GM18502 (cell line): Measurements from ENCODE around the gene NXN.
A peak's percentile ranks its signal among the peaks of the same experiment; 100 is the strongest.

ENCODE experiments used
- ATAC-seq: cut with Tn5 transposase; IDR thresholded peaks from one replicate; pipeline ENCODE4 v1.9.1; 2021; ENCODE audit warnings: mild to moderate bottlenecking; ENCODE audit not compliant: unreplicated experiment, poor library complexity

NXN gene

GRCh38 chr17:979539-980405 lies at the start of gene NXN:
NXN (minus strand) TSS chr17:979776.
- peak; percentile 72 for ATAC-seq

DNA sequence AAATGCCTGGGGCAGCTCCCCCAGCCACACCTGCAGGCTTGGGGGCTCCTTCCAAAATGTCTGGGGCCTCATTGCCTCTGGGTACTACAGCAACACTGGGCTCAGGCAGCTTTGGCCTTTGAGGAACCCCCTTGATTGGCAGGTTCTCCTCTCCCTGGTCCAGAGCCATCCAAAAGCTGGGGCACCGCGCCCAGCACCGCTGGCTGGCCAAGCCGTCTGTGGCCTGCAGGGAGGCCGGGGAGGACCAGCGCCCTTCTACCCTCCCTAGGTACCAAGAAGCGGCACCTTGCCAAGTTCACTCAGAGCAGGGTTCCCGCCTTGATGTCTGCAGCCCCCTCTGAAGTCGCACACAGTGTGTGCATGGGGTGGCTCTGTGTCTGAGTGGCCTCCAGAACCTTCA lies 47.5 kb upstream of the NXN start:
- ATAC-seq, result no peak

DNA sequence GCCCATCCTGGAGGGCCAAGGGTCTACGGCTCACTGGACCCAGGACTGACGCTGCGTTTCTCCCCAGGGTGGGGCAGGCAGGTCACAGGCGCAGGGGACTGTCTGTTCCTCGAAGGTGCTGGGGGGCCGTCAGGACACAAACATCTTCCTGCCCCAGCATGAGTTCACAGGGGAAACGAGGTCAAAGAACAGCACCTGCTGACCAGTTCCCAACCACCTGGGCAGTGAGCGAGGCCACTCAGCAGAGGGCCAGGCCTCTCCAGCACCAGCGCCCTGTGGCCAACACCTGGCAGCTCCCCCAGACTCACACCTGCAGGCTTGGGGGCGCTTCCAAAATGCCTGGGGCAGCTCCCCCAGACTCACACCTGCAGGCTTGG lies 47.0 kb upstream of the NXN start:
- ATAC-seq, result no peak

DNA sequence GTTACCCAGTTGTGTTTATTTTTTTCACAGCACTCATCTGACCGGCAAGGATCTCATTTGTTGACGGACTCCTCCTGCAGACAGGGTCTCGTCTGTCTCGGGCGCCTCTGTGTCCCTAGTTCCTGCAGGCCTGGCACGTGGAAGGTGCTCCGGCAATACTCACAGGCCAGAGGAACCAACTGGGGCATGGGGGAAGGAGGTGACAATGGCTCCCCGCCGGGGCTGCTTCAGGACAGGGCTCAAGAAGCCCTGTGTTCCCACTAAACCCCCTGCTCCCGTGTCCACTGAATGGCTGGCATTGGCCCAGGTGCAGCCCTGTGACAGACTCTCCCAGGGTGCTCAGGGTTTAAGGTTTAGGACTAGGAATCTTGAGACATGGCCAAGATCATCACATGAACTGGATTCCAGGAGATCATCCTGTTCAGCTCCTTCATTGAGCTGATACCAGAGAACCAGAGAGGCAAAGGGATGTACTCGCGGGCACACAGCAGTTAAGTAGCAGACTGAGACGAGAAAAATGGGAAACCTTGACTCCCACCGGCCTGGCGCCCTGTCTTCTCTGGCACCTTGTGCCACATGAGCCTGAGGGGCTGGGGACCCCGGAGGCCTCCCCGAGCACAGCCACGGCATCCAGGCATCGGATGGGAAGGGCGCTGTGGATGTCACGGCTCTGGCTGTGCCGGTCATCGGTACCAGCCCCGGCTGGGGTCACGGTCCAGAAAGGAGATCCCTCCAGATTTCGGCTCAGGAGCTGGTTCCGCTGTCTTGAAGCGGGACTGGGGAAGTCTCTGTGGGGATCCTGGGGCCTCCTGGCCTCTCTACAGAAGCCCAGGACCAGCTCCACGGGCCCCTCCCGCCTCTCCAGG lies 46.4 kb upstream of the NXN start:
- ATAC-seq, result no peak

- ATAC-seq, result no peak
Observed at GRCh38 chr17:1024076-1024475, 44.5 kb upstream of the NXN start.

- ATAC-seq, result no peak
Observed at GRCh38 chr17:1022278-1023024, 42.9 kb upstream of the NXN start.

DNA sequence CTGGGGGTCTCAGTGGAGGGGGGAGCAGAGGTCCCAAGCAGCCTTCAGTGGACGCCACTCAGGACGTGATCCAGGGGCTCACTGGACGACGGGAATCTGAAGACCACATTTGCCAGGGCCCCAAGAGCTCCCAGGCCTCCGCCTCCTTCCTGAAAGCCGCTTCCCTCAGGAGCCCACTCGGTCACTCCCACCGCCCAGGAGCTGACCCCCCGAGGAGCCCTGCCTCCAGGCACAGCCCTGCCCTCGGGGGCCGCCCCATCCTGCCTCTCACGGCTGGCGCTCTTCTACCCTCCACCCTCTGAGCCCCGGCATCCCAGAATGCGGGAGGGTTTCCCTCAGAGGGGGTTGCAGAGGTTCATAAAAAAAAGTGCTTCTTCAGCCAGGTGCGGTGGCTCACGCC lies 41.6 kb upstream of the NXN start:
- ATAC-seq, result no peak

- ATAC-seq, result no peak
Observed at GRCh38 chr17:1019451-1019850, 39.9 kb upstream of the NXN start.

DNA sequence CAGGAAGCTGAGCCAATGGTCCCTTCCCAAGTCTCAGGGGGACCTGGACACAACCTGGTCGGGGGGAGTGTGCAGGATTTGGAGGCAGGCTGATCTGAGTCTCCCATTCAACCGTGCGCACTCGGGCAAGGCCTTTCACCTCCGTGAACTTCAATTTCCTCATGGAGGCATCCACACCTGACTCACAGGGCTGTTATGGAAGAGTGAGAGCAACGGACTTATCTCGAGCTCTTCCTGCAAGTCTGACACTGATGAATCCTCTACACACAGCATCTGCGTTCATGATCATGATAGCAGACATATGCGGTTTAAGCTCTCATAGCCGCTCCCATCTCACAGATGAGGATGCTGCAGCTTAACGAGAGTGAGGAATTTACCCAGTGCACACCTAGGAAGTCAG lies 39.0 kb upstream of the NXN start:
- no peak for ATAC-seq

- ATAC-seq, result no peak
Observed at GRCh38 chr17:1013729-1014090, 34.1 kb upstream of the NXN start.

DNA sequence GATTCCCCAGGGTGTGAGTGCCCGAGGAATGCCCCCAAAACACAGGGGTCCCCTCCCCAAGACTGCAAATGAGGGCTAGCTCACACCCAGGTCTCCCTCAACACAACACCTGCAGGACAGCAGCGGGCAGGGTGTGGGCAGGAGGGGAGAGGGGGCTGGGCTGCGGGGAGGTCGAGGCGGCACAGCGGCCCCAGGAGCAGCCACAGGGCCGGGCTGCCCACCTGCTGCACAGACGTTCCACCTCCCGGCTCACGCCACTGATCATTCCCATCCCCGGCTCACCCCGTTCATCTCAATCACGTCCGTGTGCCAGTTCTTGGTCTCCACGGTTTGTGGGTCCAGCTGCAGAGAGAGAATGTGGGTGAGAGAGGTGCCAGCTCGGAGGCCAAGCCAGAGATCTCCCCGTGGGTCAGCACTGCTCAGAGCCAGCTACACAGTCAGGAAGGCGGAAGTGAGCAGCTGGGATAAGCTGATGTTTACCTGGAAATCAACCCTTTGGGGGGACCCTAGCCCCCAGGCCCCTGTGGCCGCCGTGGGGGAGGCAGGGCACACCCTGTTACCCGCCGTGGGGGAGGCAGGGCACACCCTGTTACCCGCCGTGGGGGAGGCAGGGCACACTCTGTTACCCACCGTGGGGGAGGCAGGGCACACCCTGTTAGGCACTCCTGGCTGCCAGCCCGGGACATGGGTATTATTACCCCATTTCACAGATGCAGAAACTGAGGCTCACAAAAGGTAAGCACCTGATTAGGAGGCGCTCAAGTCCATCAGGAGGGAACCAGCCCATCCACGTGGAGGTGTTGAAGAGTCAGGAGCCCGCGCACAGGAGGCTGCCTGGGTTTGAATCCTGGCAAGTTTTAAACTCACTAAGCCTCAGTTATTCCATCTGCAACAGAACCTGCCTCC lies 33.5 kb upstream of the NXN start:
- no peak for ATAC-seq

GRCh38 chr17:1011760-1012735 lies 32.5 kb upstream of the NXN start:
- ATAC-seq, result no peak

GRCh38 chr17:1011138-1011537 lies 31.6 kb upstream of the NXN start:
- no peak for ATAC-seq

- no peak for ATAC-seq
Observed at GRCh38 chr17:1010586-1010985, 31.0 kb upstream of the NXN start.

DNA sequence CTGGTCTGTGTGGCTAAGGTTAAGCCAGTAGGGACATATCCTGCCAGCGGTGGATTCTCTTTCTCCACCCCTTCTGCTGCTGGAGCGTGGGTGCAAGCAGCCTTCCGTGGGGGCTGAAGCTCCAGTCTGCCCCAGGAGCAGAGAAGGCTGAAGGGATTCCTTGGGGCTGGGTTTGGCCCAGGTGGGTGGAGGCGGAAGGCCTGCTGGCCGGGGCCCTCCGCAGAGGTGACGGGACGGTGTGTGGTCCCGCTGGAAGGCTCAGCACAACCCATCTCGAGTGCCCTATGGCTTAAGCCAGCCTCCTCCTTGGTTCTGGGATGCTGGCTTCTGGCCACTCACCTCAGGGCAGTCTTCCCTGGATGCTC lies 30.5 kb upstream of the NXN start:
- ATAC-seq, result no peak

DNA sequence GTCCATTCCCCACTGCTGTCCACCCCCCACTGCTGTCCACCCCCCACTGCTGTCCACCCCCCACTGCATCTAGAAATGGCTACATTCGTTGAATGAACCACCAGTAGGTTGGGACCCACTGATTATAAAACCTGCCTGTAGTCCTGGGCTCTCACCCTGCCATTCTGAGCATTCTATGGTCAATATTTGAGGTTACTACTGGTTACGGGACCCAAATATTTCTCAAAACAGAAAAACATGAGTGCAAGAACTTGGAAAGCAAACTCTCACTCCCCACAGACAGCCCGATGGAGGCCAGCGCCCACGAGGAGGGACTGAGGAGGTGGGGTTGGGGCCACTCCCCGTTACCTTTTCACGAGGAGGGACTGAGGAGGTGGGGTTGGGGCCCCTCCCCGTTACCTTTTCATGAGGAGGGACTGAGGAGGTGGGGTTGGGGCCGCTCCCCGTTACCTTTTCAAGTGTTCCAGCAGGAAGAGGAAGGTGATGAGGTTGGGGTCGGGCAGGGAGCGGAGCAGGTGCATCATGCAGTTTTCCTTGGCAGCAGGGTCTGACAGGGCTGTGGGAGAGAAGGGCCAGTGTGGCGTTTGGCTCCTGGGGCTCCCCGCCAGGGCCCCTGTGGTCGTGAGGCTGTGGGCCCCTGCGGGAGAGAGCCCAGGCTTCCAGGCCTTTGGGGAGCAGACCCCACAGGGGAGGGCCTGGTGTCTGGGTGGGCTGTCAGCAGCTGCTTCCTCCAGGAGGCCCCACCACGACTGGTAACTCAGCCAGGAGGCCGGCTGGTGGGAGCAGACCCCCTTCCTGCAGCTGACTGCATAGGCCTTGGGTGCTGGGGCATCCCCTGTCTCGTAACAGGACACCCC lies 29.9 kb upstream of the NXN start:
- no peak for ATAC-seq

DNA sequence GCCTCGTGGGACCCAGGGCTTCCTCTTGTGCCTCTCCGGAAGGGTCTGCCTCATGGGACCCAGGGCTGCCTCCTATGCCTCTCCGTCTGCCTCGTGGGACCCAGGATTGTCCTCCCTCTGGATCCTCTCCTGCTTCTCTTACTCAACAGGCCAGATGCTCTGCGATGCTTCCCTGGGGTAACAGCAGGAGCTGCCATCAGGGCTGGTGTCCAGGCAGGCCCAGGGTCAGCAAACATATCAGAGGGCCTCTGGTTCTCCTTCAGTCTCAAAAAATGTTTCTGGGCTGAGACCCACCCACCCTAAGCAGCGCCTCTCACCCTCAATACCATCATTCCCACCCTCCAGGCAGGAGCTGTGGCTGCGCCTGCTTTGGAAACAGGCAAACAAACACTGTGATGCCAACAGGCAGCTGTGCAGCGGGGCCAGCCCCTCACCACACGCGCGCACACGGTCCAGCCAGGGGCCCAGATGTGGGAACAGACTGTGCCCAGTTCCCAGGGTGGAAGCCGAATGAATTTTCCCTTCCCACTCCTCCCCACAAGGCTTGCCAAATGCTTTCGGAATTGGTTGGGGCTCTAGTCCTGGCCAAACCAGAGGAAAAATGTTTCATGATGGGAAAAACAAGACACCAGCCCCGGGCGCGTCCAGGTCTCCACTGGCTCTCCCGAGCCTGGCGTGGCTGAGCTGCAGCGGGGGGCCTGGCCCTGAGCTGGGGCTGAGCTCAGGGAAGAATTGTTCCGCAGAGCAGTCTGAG lies 28.6 kb upstream of the NXN start:
- no peak for ATAC-seq
